Activated CD4-positive, alpha-beta T cell treated with anti-CD3 and anti-CD28 coated beads, Interleukin-2, amount 10 ng/mL, durations not matched to agents 24 days and 14 days (primary cell): ENCODE data around the gene GNG13. TPM values are rescaled to one million over a fixed set of nuclear protein-coding genes. Genes with fewer than 3 reads are reported as not detected.

Experiments used
- DNase-seq: peaks from one replicate; pipeline ENCODE4 v3.0.0; 2022
- H3K27ac Mint-ChIP-seq: one replicate; pipeline ENCODE4 v1.8.0; 2022; ENCODE audit warnings: mild to moderate bottlenecking, mixed read lengths
- H3K27me3 Mint-ChIP-seq: one replicate; pipeline ENCODE4 v1.8.0; 2022; ENCODE audit warnings: mixed read lengths
- H3K36me3 Mint-ChIP-seq: one replicate; pipeline ENCODE4 v1.8.0; 2022; ENCODE audit warnings: low read depth, mild to moderate bottlenecking, mixed read lengths
- H3K4me1 Mint-ChIP-seq: one replicate; pipeline ENCODE4 v1.8.0; 2021; ENCODE audit warnings: mixed read lengths
- H3K4me3 Mint-ChIP-seq: one replicate; pipeline ENCODE4 v1.8.0; 2022; ENCODE audit warnings: mild to moderate bottlenecking, moderate library complexity, mixed read lengths
- H3K9me3 Mint-ChIP-seq: one replicate; pipeline ENCODE4 v1.8.0; 2021; ENCODE audit warnings: mixed read lengths
- intact Hi-C: fragments of 100-400 bp; cut with micrococcal nuclease; formaldehyde crosslinking; loops from one replicate; pipeline ENCODE4 v1.15.1; 2023
- total RNA-seq: library from RNA; stranded (reverse); gene quantifications from 2 replicates; pipeline ENCODE4 v1.2.3, GENCODE V29; 2022

Gene GNG13
- total RNA-seq, 1 donor from 2014 or later, result not detected

GRCh38 chr16:813204-813915 is 12.8 kb upstream of the GNG13 start:
- Mint-ChIP-seq H3K4me1 (peaks cover 7% of the 10 kb centered on the region), H3K27me3 (peaks cover 17% of the 10 kb centered on the region), H3K9me3 (no peaks in the 10 kb centered on the region), H3K4me3 (no peak overlapping the region), H3K27ac (no peak overlapping the region), H3K36me3 (no peaks in the 10 kb centered on the region)
- peak; percentile 85 for DNase-seq
- intact Hi-C loops, result loop anchor here (5.0 kb wide), 1 partner anchor 244 kb away; no protein-coding TSS in a partner anchor

GRCh38 chr16:808085-808386 is 7.5 kb upstream of the GNG13 start:
- Mint-ChIP-seq H3K27me3 (peaks cover 8% of the 10 kb centered on the region), H3K4me3 (peak overlapping the region; percentile 99), H3K9me3 (no peaks in the 10 kb centered on the region), H3K4me1 (peaks cover 12% of the 10 kb centered on the region), H3K36me3 (peaks cover 6% of the 10 kb centered on the region), H3K27ac (peak overlapping the region; percentile 97)
- intact Hi-C loops, result no loop called here
- no peak for DNase-seq

- H3K27ac Mint-ChIP-seq, result peak overlapping the region; percentile 97
- H3K27me3 Mint-ChIP-seq, result peaks cover 4% of the 10 kb centered on the region
- intact Hi-C loops, result loop anchor here (1.0 kb wide), 1 partner anchor 19 kb away; the partner anchor contains the start of genes CHTF18 and RPUSD1
- no peaks in the 10 kb centered on the region for H3K9me3 Mint-ChIP-seq
- peaks cover 6% of the 10 kb centered on the region for H3K36me3 Mint-ChIP-seq
- H3K4me1 Mint-ChIP-seq, result peaks cover 12% of the 10 kb centered on the region
- peak overlapping the region; percentile 99 for H3K4me3 Mint-ChIP-seq
- DNase-seq, result peak; percentile 97
Observed at GRCh38 chr16:807347-808084, 7.0 kb upstream of the GNG13 start.

- Mint-ChIP-seq H3K9me3 (no peaks in the 10 kb centered on the region), H3K4me3 (no peak overlapping the region), H3K4me1 (peaks cover 12% of the 10 kb centered on the region), H3K27me3 (no peaks in the 10 kb centered on the region), H3K36me3 (peaks cover 6% of the 10 kb centered on the region), H3K27ac (no peak overlapping the region)
- intact Hi-C loops, result no loop called here
- DNase-seq, result no peak
Observed at GRCh38 chr16:805474-805873, 4.9 kb upstream of the GNG13 start.

- DNase-seq, result peak; percentile 56
- no peak overlapping the region for H3K4me3 Mint-ChIP-seq
Observed at GRCh38 chr16:804193-805048, 3.9 kb upstream of the GNG13 start.

GRCh38 chr16:803754-804080 is 3.2 kb upstream of the GNG13 start:
- no peaks in the 10 kb centered on the region for H3K27me3 Mint-ChIP-seq
- peaks cover 6% of the 10 kb centered on the region for H3K36me3 Mint-ChIP-seq
- H3K27ac Mint-ChIP-seq, result no peak overlapping the region
- intact Hi-C loops, result no loop called here
- no peak for DNase-seq
- no peak overlapping the region for H3K4me3 Mint-ChIP-seq
- H3K4me1 Mint-ChIP-seq, result peaks cover 8% of the 10 kb centered on the region
- no peaks in the 10 kb centered on the region for H3K9me3 Mint-ChIP-seq

More at GRCh38 chr16:804193-805048, 3.9 kb upstream of the GNG13 start:
- H3K27me3 Mint-ChIP-seq, result no peaks in the 10 kb centered on the region
- no peaks in the 10 kb centered on the region for H3K9me3 Mint-ChIP-seq
- peak overlapping the region; percentile 60 for H3K27ac Mint-ChIP-seq
- intact Hi-C loops, result no loop called here
- peaks cover 6% of the 10 kb centered on the region for H3K36me3 Mint-ChIP-seq
- peaks cover 10% of the 10 kb centered on the region for H3K4me1 Mint-ChIP-seq

- Mint-ChIP-seq H3K27ac (no peak overlapping the region), H3K4me3 (no peak overlapping the region), H3K27me3 (no peaks in the 10 kb centered on the region), H3K36me3 (peaks cover 6% of the 10 kb centered on the region), H3K9me3 (no peaks in the 10 kb centered on the region), H3K4me1 (peaks cover 3% of the 10 kb centered on the region)
- intact Hi-C loops, result no loop called here
- peak; percentile 57 for DNase-seq
Observed at GRCh38 chr16:802914-803753, 2.6 kb upstream of the GNG13 start.

DNA sequence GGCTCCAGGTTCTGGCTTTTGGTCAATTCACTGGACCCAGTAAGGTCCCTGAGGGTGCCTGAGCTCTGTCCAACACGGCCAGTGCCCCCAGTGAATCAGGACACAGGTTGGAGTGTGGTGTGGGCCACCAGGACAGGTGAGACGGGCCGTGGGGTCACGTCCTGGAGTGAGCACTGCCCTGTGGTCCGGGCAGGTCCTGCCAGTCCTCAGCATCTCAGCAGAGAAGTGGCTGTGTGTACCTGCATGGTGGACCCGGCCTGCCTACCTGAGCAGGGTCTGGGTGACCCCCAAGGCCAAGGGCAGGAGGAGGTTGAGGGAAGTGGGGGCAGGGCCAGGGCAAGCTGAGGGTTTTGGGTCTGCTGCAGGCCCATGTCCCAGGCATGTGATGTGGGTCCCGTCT is 1.9 kb upstream of the GNG13 start:
- Mint-ChIP-seq H3K4me1 (no peaks in the 10 kb centered on the region), H3K27ac (no peak overlapping the region), H3K27me3 (no peaks in the 10 kb centered on the region), H3K4me3 (no peak overlapping the region), H3K36me3 (peaks cover 6% of the 10 kb centered on the region), H3K9me3 (no peaks in the 10 kb centered on the region)
- intact Hi-C loops, result no loop called here
- DNase-seq, result no peak

GRCh38 chr16:801584-802363 is 1.2 kb upstream of the GNG13 start:
- Mint-ChIP-seq H3K27ac (no peak overlapping the region), H3K36me3 (peaks cover 6% of the 10 kb centered on the region), H3K4me1 (no peaks in the 10 kb centered on the region), H3K27me3 (no peaks in the 10 kb centered on the region), H3K9me3 (no peaks in the 10 kb centered on the region), H3K4me3 (no peak overlapping the region)
- intact Hi-C loops, result no loop called here
- no peak for DNase-seq

- H3K4me1 Mint-ChIP-seq, result no peaks in the 10 kb centered on the region
- intact Hi-C loops, result no loop called here
- no peak overlapping the region for H3K4me3 Mint-ChIP-seq
- H3K27me3 Mint-ChIP-seq, result no peaks in the 10 kb centered on the region
- H3K36me3 Mint-ChIP-seq, result peaks cover 5% of the 10 kb centered on the region
- peak; percentile 57 for DNase-seq
- H3K27ac Mint-ChIP-seq, result no peak overlapping the region
- no peaks in the 10 kb centered on the region for H3K9me3 Mint-ChIP-seq
Observed at GRCh38 chr16:800834-801511, 439 bp upstream of the GNG13 start.

DNA sequence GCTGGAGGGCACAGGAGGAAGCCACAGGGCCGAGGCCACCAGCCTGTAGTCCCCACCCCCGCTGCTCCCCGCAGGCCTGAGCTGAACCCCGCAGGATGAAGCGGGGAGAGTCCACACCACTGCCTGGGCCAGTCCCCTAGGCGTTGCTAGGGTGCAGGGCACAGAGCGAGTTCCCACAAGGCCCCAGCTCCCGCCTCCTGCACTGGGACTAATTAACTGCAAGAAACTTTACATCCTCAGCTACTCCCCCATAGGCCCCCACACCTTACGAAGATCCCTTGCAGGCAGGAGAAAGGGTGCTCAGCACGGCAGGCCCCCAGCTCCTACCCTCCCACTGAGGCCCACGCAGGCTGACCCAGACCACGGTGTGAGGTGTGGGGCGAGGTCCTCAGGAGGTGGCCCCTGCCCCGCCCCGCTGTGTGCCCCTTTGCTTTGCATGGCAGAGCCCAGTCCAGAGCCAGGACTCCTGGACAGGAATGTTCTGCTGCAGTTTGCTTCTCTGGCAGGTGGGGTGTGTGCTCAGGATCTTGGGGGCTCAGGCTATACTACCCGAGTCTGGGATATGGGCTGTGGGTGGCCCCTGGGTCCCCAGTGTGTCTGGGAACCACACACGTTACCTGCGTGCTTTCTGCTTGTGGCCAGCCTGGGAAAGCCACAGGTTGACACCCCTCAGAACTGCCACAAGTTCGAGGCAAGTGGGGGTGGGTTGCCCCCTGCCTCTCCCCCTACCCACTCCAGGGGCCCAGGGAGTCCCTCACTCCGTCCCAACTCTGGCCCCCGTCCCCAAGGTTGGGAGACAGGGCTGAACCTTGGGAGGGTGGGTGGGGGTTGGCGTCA is 1.2 kb downstream of the GNG13 start:
- no peak for DNase-seq
- Mint-ChIP-seq H3K9me3 (no peaks in the 10 kb centered on the region), H3K27me3 (no peaks in the 10 kb centered on the region), H3K27ac (no peak overlapping the region), H3K4me3 (no peak overlapping the region), H3K36me3 (peaks cover 4% of the 10 kb centered on the region), H3K4me1 (peaks cover 2% of the 10 kb centered on the region)
- intact Hi-C loops, result no loop called here

DNA sequence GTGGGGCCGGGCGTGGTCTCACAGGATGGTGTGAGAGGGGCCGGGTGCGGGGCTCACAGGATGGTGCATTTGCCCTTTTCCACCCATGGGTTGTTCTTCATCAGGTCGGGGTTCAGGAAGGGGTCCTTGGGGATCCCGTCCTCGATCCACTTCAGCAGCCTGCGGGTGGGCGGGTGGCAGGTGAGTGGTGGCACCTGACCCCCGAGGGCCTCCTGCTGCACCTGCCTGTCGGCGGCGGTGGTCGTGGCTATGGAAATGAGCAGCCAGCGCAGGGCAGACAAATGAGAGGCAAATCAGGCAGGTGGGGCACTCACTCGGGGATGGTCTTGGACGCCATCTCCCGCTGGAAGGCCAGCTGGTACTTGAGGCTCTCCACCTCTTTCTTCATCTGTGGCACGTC is 1.9 kb downstream of the GNG13 start:
- Mint-ChIP-seq H3K36me3 (peaks cover 4% of the 10 kb centered on the region), H3K27me3 (no peaks in the 10 kb centered on the region), H3K27ac (no peak overlapping the region), H3K4me3 (no peak overlapping the region), H3K4me1 (peaks cover 2% of the 10 kb centered on the region), H3K9me3 (no peaks in the 10 kb centered on the region)
- intact Hi-C loops, result no loop called here
- DNase-seq, result no peak
